ENCODE data around the gene CMTM4. TPM values are rescaled to one million over a fixed set of nuclear protein-coding genes. Genes with fewer than 3 reads are reported as not detected.

CMTM4 gene
- total and polyA plus RNA-seq, 2 experiments from 2014 or later, result 14.1 to 77.0 TPM

GRCh38 chr16:66636199-66636598 lies 60.3 kb downstream of the CMTM4 start:
- Histone ChIP-seq H3F3A (replicated peaks; ENCODE audit: low read depth) (no peaks in the 10 kb centered on the region), H3K9me2 (ENCODE audit: insufficient read depth) (no peaks in the 10 kb centered on the region), H2AFZ (no peak overlapping the region), H3K36me3 (ENCODE audit: insufficient read depth) (no peaks in the 10 kb centered on the region), H3K4me1 (ENCODE audit: insufficient read depth) (peaks cover 18% of the 10 kb centered on the region), H3K79me2 (replicated peaks; ENCODE audit: insufficient read depth) (peaks cover 19% of the 10 kb centered on the region; the same call in 1 of the 2 replicates), H3K4me3 (no peak overlapping the region), H3K27me3 (ENCODE audit: insufficient read depth) (no peaks in the 10 kb centered on the region), H3K27ac (ENCODE audit: low read depth) (no peak overlapping the region), H4K20me1 (replicated peaks; ENCODE audit: insufficient read depth) (peaks cover 13% of the 10 kb centered on the region), H3K4me2 (no peak overlapping the region)
- TF ChIP-seq ETS1 (IDR thresholded peaks at IDR 0.05) (no peak), NANOG (IDR thresholded peaks at IDR 0.05; ENCODE audit: borderline replicate concordance) (no peak), ZNF331 (CRISPR knock-in tag; IDR thresholded peaks at IDR 0.05; ENCODE audit: low read depth) (no peak), ZNF114 (CRISPR knock-in tag; IDR thresholded peaks at IDR 0.05) (no peak), STAT1 (IDR thresholded peaks at IDR 0.05; ENCODE audit: unreplicated experiment) (no peak), POLR2AphosphoS5 (IDR thresholded peaks at IDR 0.05; ENCODE audit: low read depth) (no peak), EZH2 (IDR thresholded peaks at IDR 0.05; ENCODE audit: low read depth, unreplicated experiment) (no peak), CREB1 (CRISPR knock-in tag; IDR thresholded peaks at IDR 0.05; ENCODE audit: low read depth) (no peak), JUNB (IDR thresholded peaks at IDR 0.05; ENCODE audit: unreplicated experiment) (no peak), CTCF (conservative IDR thresholded peaks at IDR 0.05; ENCODE audit: low read depth in 2 of 2) (no peak), EZH2phosphoT487 (IDR thresholded peaks at IDR 0.05; ENCODE audit: unreplicated experiment) (no peak)
- TF ChIP-seq, protein P1, sequence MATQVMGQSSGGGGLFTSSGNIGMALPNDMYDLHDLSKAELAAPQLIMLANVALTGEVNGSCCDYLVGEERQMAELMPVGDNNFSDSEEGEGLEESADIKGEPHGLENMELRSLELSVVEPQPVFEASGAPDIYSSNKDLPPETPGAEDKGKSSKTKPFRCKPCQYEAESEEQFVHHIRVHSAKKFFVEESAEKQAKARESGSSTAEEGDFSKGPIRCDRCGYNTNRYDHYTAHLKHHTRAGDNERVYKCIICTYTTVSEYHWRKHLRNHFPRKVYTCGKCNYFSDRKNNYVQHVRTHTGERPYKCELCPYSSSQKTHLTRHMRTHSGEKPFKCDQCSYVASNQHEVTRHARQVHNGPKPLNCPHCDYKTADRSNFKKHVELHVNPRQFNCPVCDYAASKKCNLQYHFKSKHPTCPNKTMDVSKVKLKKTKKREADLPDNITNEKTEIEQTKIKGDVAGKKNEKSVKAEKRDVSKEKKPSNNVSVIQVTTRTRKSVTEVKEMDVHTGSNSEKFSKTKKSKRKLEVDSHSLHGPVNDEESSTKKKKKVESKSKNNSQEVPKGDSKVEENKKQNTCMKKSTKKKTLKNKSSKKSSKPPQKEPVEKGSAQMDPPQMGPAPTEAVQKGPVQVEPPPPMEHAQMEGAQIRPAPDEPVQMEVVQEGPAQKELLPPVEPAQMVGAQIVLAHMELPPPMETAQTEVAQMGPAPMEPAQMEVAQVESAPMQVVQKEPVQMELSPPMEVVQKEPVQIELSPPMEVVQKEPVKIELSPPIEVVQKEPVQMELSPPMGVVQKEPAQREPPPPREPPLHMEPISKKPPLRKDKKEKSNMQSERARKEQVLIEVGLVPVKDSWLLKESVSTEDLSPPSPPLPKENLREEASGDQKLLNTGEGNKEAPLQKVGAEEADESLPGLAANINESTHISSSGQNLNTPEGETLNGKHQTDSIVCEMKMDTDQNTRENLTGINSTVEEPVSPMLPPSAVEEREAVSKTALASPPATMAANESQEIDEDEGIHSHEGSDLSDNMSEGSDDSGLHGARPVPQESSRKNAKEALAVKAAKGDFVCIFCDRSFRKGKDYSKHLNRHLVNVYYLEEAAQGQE (IDR thresholded peaks at IDR 0.05; ENCODE audit: unreplicated experiment), result no peak
- TF ChIP-seq, protein P2, sequence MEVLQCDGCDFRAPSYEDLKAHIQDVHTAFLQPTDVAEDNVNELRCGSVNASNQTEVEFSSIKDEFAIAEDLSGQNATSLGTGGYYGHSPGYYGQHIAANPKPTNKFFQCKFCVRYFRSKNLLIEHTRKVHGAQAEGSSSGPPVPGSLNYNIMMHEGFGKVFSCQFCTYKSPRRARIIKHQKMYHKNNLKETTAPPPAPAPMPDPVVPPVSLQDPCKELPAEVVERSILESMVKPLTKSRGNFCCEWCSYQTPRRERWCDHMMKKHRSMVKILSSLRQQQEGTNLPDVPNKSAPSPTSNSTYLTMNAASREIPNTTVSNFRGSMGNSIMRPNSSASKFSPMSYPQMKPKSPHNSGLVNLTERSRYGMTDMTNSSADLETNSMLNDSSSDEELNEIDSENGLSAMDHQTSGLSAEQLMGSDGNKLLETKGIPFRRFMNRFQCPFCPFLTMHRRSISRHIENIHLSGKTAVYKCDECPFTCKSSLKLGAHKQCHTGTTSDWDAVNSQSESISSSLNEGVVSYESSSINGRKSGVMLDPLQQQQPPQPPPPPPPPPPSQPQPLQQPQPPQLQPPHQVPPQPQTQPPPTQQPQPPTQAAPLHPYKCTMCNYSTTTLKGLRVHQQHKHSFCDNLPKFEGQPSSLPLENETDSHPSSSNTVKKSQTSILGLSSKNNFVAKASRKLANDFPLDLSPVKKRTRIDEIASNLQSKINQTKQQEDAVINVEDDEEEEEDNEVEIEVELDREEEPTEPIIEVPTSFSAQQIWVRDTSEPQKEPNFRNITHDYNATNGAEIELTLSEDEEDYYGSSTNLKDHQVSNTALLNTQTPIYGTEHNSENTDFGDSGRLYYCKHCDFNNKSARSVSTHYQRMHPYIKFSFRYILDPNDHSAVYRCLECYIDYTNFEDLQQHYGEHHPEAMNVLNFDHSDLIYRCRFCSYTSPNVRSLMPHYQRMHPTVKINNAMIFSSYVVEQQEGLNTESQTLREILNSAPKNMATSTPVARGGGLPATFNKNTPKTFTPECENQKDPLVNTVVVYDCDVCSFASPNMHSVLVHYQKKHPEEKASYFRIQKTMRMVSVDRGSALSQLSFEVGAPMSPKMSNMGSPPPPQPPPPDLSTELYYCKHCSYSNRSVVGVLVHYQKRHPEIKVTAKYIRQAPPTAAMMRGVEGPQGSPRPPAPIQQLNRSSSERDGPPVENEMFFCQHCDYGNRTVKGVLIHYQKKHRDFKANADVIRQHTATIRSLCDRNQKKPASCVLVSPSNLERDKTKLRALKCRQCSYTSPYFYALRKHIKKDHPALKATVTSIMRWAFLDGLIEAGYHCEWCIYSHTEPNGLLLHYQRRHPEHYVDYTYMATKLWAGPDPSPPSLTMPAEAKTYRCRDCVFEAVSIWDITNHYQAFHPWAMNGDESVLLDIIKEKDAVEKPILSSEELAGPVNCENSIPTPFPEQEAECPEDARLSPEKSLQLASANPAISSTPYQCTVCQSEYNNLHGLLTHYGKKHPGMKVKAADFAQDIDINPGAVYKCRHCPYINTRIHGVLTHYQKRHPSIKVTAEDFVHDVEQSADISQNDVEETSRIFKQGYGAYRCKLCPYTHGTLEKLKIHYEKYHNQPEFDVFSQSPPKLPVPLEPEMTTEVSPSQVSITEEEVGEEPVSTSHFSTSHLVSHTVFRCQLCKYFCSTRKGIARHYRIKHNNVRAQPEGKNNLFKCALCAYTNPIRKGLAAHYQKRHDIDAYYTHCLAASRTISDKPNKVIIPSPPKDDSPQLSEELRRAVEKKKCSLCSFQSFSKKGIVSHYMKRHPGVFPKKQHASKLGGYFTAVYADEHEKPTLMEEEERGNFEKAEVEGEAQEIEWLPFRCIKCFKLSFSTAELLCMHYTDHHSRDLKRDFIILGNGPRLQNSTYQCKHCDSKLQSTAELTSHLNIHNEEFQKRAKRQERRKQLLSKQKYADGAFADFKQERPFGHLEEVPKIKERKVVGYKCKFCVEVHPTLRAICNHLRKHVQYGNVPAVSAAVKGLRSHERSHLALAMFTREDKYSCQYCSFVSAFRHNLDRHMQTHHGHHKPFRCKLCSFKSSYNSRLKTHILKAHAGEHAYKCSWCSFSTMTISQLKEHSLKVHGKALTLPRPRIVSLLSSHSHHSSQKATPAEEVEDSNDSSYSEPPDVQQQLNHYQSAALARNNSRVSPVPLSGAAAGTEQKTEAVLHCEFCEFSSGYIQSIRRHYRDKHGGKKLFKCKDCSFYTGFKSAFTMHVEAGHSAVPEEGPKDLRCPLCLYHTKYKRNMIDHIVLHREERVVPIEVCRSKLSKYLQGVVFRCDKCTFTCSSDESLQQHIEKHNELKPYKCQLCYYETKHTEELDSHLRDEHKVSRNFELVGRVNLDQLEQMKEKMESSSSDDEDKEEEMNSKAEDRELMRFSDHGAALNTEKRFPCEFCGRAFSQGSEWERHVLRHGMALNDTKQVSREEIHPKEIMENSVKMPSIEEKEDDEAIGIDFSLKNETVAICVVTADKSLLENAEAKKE (CRISPR knock-in tag; IDR thresholded peaks at IDR 0.05), result no peak
- H3K9me3 Mint-ChIP-seq, result 0 out of 3 replicates have a peak, but pooled peaks cover 2% of the 10 kb centered on the region
- peaks cover 21% of the 10 kb centered on the region for H3K4me1 Mint-ChIP-seq
- H3K36me3 Mint-ChIP-seq (ENCODE audit: low read depth), result peaks cover 26% of the 10 kb centered on the region
- H3K27ac Mint-ChIP-seq, result no peak overlapping the region
- no peak for DNase-seq (ENCODE audit: low spot score)
- peaks cover 4% of the 10 kb centered on the region for H3K27me3 Mint-ChIP-seq (ENCODE audit: insufficient read depth, low read depth, poor library complexity)
- no peak for ATAC-seq
- H3K4me3 Mint-ChIP-seq, result no peak overlapping the region

Data from GM23338 (cell line).